ENCODE data around the gene GOLGA3.

- no peak for TF ChIP-seq POLR2A (IDR thresholded peaks at IDR 0.05)
- TF ChIP-seq, protein P1, sequence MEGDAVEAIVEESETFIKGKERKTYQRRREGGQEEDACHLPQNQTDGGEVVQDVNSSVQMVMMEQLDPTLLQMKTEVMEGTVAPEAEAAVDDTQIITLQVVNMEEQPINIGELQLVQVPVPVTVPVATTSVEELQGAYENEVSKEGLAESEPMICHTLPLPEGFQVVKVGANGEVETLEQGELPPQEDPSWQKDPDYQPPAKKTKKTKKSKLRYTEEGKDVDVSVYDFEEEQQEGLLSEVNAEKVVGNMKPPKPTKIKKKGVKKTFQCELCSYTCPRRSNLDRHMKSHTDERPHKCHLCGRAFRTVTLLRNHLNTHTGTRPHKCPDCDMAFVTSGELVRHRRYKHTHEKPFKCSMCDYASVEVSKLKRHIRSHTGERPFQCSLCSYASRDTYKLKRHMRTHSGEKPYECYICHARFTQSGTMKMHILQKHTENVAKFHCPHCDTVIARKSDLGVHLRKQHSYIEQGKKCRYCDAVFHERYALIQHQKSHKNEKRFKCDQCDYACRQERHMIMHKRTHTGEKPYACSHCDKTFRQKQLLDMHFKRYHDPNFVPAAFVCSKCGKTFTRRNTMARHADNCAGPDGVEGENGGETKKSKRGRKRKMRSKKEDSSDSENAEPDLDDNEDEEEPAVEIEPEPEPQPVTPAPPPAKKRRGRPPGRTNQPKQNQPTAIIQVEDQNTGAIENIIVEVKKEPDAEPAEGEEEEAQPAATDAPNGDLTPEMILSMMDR (IDR thresholded peaks at IDR 0.05) = no peak
These were observed 25.5 kb downstream of the GOLGA3 start for GRCh38 chr12:132803125-132803524.
